ENCODE results near the gene WBP2.

DNA sequence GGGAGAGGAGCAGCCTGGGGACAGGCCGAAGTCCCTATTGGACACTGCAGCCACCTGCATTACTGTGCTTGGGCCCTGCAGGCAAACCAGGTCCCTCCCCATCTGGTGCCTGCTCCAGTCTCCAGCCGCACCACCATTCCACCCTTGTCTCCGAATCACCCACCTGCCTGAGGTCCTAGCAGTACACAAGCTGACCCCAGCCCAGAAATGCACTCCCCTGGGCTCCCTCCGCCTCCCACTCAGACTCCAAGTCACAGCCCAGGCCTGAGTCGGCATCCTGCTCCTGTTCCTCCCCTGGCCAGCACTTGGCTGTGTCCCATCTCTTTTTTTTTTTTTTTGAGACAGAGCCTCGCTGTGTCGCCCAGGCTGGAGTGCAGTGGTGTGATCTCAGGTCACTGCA, 17.2 kb downstream of the WBP2 start:
- TF ChIP-seq YY1 (IDR thresholded peaks at IDR 0.05; ENCODE audit: insufficient read depth, insufficient read length), result no peak
- TF ChIP-seq SUZ12 (IDR thresholded peaks at IDR 0.05; ENCODE audit: extremely low read depth, insufficient read depth, insufficient read length), result no peak

Measured in NT2/D1 (cell line).